A549 (cell line): ENCODE measurements around the gene MYH14. TPM values are rescaled to one million over a fixed set of nuclear protein-coding genes. Genes with fewer than 3 reads are reported as not detected.

Experiments used
- ATAC-seq, 2 experiments: fragments of 200-7000 bp in 1 of 2; fragments of >200 bp in 1 of 2; cut with Nextera tagmentation in 1 of 2; cut with Tn5 transposase in 1 of 2; 3 replicates each; pipeline versions ENCODE4 v1.8.0 to v1.9.1; 2018 to 2020; ENCODE audit warnings: mild to moderate bottlenecking in 1 of 2, moderate library complexity in 1 of 2
- CTCF ChIA-PET: fragments of 300-600 bp; sonication (Branson Sonifier 250); formaldehyde crosslinking; extraction: SDS; loops from one replicate; lab custom pipeline; 2021; ENCODE audit warnings: antibody characterized with exemption, inconsistent platforms; lab: Yijun Ruan, JAX
- POLR2A ChIA-PET: fragments of 350-600 bp; formaldehyde crosslinking; extraction: SDS; loops from one replicate; lab custom pipeline; 2021; ENCODE audit warnings: antibody characterized with exemption, inconsistent platforms; lab: Yijun Ruan, JAX
- DNase-seq, 2 experiments: peaks; one replicate each; pipeline versions ENCODE4 v3.0.0 to v3.0.0-alpha.2; 2011 to 2016; ENCODE audit warnings: low read depth in 1 of 2, low spot score in 1 of 2
- FAIRE-seq: peaks from 2 replicates; lab custom pipeline; 2011; peaks lifted over from hg19 to GRCh38; lab: Jason Lieb, UNC
- H3K27ac ChIP-seq, 2 experiments: fragments of >200 bp; sonication (Bioruptor Twin); formaldehyde crosslinking; 3 replicates each; pipeline ENCODE4 v1.5.1; 2016 to 2017
- H3K4me1 ChIP-seq: fragments of >200 bp; sonication (Bioruptor Twin); formaldehyde crosslinking; 3 replicates; pipeline ENCODE4 v1.6.1; 2016
- H3K4me2 ChIP-seq: fragments of >200 bp; sonication (Bioruptor Twin); formaldehyde crosslinking; 3 replicates; pipeline ENCODE4 v1.6.1; 2016
- H3K4me3 ChIP-seq: fragments of >200 bp; sonication (Bioruptor Twin); formaldehyde crosslinking; 3 replicates; pipeline ENCODE4 v1.5.1; 2016
- H3K9me3 ChIP-seq: fragments of >200 bp; sonication (Bioruptor Twin); formaldehyde crosslinking; 3 replicates; pipeline ENCODE4 v1.6.1; 2016
- CHD2 ChIP-seq: fragments of 150-350 bp; IDR thresholded peaks from 2 replicates; pipeline ENCODE4 v1.6.1; 2014; ENCODE audit warnings: low read length; ENCODE audit not compliant: partially characterized antibody
- EHF ChIP-seq: fragments of 250-450 bp; sonication (Bioruptor Pico); IDR thresholded peaks from 2 replicates; pipeline ENCODE4 v1.5.0; 2020; ENCODE audit warnings: mild to moderate bottlenecking
- GATA3 ChIP-seq: IDR thresholded peaks from 2 replicates; pipeline ENCODE4 v1.6.1; 2012; ENCODE audit warnings: borderline replicate concordance
- MAX ChIP-seq: IDR thresholded peaks from 2 replicates; pipeline ENCODE4 v1.6.1; 2012
- MAZ ChIP-seq: fragments of 150-350 bp; IDR thresholded peaks from 2 replicates; pipeline ENCODE4 v1.6.1; 2014; ENCODE audit warnings: antibody characterized with exemption, low read depth, low read length, borderline replicate concordance
- POLR2AphosphoS2 ChIP-seq: conservative IDR thresholded peaks from 2 replicates; pipeline ENCODE4 v1.6.1; 2012; ENCODE audit warnings: low read length, improper control_type of control experiment, inconsistent platforms
- RAD21 ChIP-seq, 2 experiments: fragments of >200 bp in 1 of 2; sonication (Bioruptor Twin) in 1 of 2; formaldehyde crosslinking in 1 of 2; IDR thresholded peaks in 1 of 2; conservative IDR thresholded peaks in 1 of 2; 2 replicates in 1 of 2; 3 replicates in 1 of 2; pipeline ENCODE4 v1.6.1; 2012 to 2018; ENCODE audit warnings: inconsistent platforms in 1 of 2
- RARB ChIP-seq: fragments of 250-450 bp; sonication (Bioruptor Pico); IDR thresholded peaks from 2 replicates; pipeline ENCODE4 v1.8.0; 2021; ENCODE audit warnings: mild to moderate bottlenecking, moderate library complexity
- RCOR1 ChIP-seq: fragments of 150-350 bp; IDR thresholded peaks from 2 replicates; pipeline ENCODE4 v1.6.1; 2014; ENCODE audit warnings: antibody characterized with exemption, low read length, low read depth
- SMC3 ChIP-seq: fragments of >200 bp; sonication (Bioruptor Twin); formaldehyde crosslinking; IDR thresholded peaks from 3 replicates; pipeline ENCODE4 v1.6.1; 2018; ENCODE audit warnings: inconsistent platforms
- SREBF2 ChIP-seq: fragments of 450-650 bp; IDR thresholded peaks from 2 replicates; pipeline ENCODE4 v1.6.1; 2014; ENCODE audit warnings: mild to moderate bottlenecking, moderate library complexity
- ZNF302 ChIP-seq: fragments of 250-450 bp; sonication (Bioruptor Pico); IDR thresholded peaks from 2 replicates; pipeline ENCODE4 v1.9.0; 2021; ENCODE audit warnings: inconsistent platforms, mild to moderate bottlenecking, moderate library complexity
- WGBS: methylation state at CpG from one replicate; pipeline ENCODE4 v1.1.6; 2017; ENCODE audit errors: missing lambda C conversion rate; 5-methylcytosine and 5-hydroxymethylcytosine counted together
- polyA plus RNA-seq, 4 experiments: library from polyadenylated mRNA; depleted of rRNA in 3 of 4; stranded (reverse); fragments of >200 nt; fragmentation: RNase III in 1 of 4; extraction: RNeasy Plus Mini Kit Qiagen cat#74134 plus additional on column Dnase treatment in 1 of 4; gene quantifications; 2 replicates in 3 of 4; 3 replicates in 1 of 4; pipeline ENCODE4 v1.2.3, GENCODE V29; 2011 to 2017
- TF ChIP-seq, protein P1 (sequence below): fragments of 200-600 bp; sonication (generic); IDR thresholded peaks from 2 replicates; pipeline ENCODE4 v1.6.1; 2016; ENCODE audit warnings: antibody characterized with exemption, mild to moderate bottlenecking, moderate library complexity
- TF ChIP-seq, protein P2 (sequence below): fragments of 250-450 bp; sonication (Bioruptor Pico); IDR thresholded peaks from 2 replicates; pipeline ENCODE4 v1.5.0; 2020; ENCODE audit warnings: low read depth, mild to moderate bottlenecking, moderate library complexity
- TF ChIP-seq, protein P3 (sequence below): fragments of >200 bp; sonication (Bioruptor Twin); formaldehyde crosslinking; IDR thresholded peaks from 2 replicates; pipeline ENCODE4 v1.6.1; 2016
- TF ChIP-seq, protein P4 (sequence below): fragments of 150-350 bp; IDR thresholded peaks from 2 replicates; pipeline ENCODE4 v1.6.1; 2014; ENCODE audit warnings: low read depth, mild to moderate bottlenecking, low read length

MYH14 gene
- polyA plus RNA-seq, 2 of the 4 experiments (the other 2 are of a cell fraction) = 4.0 to 7.0 TPM

- TF ChIP-seq, protein P1, sequence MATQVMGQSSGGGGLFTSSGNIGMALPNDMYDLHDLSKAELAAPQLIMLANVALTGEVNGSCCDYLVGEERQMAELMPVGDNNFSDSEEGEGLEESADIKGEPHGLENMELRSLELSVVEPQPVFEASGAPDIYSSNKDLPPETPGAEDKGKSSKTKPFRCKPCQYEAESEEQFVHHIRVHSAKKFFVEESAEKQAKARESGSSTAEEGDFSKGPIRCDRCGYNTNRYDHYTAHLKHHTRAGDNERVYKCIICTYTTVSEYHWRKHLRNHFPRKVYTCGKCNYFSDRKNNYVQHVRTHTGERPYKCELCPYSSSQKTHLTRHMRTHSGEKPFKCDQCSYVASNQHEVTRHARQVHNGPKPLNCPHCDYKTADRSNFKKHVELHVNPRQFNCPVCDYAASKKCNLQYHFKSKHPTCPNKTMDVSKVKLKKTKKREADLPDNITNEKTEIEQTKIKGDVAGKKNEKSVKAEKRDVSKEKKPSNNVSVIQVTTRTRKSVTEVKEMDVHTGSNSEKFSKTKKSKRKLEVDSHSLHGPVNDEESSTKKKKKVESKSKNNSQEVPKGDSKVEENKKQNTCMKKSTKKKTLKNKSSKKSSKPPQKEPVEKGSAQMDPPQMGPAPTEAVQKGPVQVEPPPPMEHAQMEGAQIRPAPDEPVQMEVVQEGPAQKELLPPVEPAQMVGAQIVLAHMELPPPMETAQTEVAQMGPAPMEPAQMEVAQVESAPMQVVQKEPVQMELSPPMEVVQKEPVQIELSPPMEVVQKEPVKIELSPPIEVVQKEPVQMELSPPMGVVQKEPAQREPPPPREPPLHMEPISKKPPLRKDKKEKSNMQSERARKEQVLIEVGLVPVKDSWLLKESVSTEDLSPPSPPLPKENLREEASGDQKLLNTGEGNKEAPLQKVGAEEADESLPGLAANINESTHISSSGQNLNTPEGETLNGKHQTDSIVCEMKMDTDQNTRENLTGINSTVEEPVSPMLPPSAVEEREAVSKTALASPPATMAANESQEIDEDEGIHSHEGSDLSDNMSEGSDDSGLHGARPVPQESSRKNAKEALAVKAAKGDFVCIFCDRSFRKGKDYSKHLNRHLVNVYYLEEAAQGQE = no peak
- TF ChIP-seq, protein P2, sequence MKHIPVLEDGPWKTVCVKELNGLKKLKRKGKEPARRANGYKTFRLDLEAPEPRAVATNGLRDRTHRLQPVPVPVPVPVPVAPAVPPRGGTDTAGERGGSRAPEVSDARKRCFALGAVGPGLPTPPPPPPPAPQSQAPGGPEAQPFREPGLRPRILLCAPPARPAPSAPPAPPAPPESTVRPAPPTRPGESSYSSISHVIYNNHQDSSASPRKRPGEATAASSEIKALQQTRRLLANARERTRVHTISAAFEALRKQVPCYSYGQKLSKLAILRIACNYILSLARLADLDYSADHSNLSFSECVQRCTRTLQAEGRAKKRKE (CRISPR knock-in tag) = no peak
- TF ChIP-seq, protein P3, sequence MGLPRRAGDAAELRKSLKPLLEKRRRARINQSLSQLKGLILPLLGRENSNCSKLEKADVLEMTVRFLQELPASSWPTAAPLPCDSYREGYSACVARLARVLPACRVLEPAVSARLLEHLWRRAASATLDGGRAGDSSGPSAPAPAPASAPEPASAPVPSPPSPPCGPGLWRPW = no peak
Observed at GRCh38 chr19:50311723-50312635, 108.6 kb downstream of the MYH14 start (continued).

- H3K4me2 ChIP-seq = peak overlapping the region; percentile 82
- CTCF ChIA-PET = interaction anchor here (0.9 to 3.6 kb wide), 3 partner anchors 13 to 166 kb away, joined by 5 to 12 read pairs (median 12); partner anchors contain the start of gene KCNC3
- POLR2A ChIA-PET = interaction anchor here (1.0 kb wide), 2 partner anchors 12 to 16 kb away, joined by 4 to 6 read pairs; partner anchors contain the start of gene KCNC3
Observed at GRCh38 chr19:50312967-50313811, 109.8 kb downstream of the MYH14 start.

DNA sequence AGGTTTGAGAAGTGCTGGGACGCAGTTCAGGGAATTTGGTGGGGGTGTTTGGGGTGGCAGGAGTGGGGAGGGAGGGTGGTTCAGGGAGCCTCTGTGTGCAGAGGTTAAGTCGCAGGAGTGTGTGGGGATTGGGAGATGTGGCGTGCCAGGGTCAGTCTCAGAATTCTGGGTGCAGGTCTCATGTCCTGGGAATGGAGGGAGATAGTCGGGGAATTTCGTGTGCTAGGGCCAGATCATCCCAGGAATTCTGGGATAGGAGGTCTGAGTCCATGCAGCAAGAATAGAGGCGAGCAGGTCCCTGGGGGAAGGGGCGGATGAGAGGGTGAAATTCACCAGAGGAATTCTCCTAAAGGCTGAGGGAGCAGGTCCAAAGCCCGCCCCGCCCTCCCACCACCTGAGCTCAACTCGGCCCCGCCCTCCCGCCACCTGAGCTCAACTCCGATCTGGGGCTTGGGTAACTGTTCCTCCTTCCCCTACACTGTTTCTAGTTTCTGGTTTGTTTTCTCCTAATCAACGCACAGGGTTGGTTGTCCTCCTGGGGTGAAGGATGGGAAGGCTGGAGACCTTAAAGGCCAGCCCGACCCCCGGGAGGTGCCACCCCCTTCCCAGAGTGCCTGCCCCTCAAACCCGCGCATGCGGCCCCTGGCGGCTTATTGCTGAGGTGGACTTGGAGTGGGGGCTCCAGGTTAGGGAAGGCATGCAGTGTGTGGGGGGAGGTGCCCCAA lies 110.6 kb downstream of the MYH14 start:
- DNase-seq = no peak
- H3K4me3 ChIP-seq = peak overlapping the region; percentile 46; the same call in 1 of the 3 replicates
- WGBS = 45% methylated on average over 15 of the region's 20 CpGs
- no peak for FAIRE-seq
- H3K4me2 ChIP-seq = peak overlapping the region; percentile 82
- peaks cover 23% of the 10 kb centered on the region for H3K4me1 ChIP-seq
- ChIA-PET POLR2A (interaction anchor here (0.6 to 1.0 kb wide), 2 partner anchors 12 to 15 kb away, joined by 4 read pairs; partner anchors contain the start of gene KCNC3), CTCF (interaction anchor here (1.0 to 3.6 kb wide), 3 partner anchors 15 to 167 kb away, joined by 3 to 12 read pairs (median 12); partner anchors contain the start of gene KCNC3)
- no peaks in the 10 kb centered on the region for H3K9me3 ChIP-seq
- no peak overlapping the region; a peak in 2 of 6 replicates for H3K27ac ChIP-seq
- ATAC-seq = no peak
- TF ChIP-seq POLR2AphosphoS2 (no peak), RARB (no peak), ZNF302 (no peak), EHF (no peak), GATA3 (no peak), CHD2 (no peak), SMC3 (no peak), RAD21 (conservative IDR thresholded peaks at IDR 0.05 in 1 of 2, IDR thresholded peaks at IDR 0.05 in 1 of 2) (no peak), RCOR1 (no peak)

More at GRCh38 chr19:50312967-50313811, 109.8 kb downstream of the MYH14 start:
- H3K9me3 ChIP-seq = no peaks in the 10 kb centered on the region
- peak overlapping the region; percentile 55 for H3K4me3 ChIP-seq
- ATAC-seq (no peak), DNase-seq (no peak)
- TF ChIP-seq, protein P4, sequence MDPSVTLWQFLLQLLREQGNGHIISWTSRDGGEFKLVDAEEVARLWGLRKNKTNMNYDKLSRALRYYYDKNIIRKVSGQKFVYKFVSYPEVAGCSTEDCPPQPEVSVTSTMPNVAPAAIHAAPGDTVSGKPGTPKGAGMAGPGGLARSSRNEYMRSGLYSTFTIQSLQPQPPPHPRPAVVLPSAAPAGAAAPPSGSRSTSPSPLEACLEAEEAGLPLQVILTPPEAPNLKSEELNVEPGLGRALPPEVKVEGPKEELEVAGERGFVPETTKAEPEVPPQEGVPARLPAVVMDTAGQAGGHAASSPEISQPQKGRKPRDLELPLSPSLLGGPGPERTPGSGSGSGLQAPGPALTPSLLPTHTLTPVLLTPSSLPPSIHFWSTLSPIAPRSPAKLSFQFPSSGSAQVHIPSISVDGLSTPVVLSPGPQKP = no peak
- TF ChIP-seq SREBF2 (no peak), SMC3 (no peak), MAZ (no peak), MAX (no peak)
- TF ChIP-seq, all 56 proteins: peak for 0
- peak overlapping the region; percentile 60 to 86; a peak in 5 of 6 replicates for H3K27ac ChIP-seq
- FAIRE-seq = no peak
- WGBS = 24% methylated on average over 26 of the region's 27 CpGs
- peaks cover 23% of the 10 kb centered on the region for H3K4me1 ChIP-seq
